Measurements from ENCODE around the gene ACAD10.

The ACAD10 gene

GRCh38 chr12:111776836-111777344 lies 91.0 kb downstream of the ACAD10 start:
- no peak for DNase-seq (ENCODE audit: low spot score)

GRCh38 chr12:111777345-111778045 lies 91.6 kb downstream of the ACAD10 start:
- no peak for DNase-seq (ENCODE audit: low spot score)

- no peak for DNase-seq (ENCODE audit: low spot score)
These were observed 94.3 kb downstream of the ACAD10 start for GRCh38 chr12:111780166-111780565.

- no peak for DNase-seq (ENCODE audit: low spot score)
These were observed 94.8 kb downstream of the ACAD10 start for GRCh38 chr12:111780615-111781014.

GRCh38 chr12:111781085-111781658 lies 95.3 kb downstream of the ACAD10 start:
- DNase-seq (ENCODE audit: low spot score), result no peak

GRCh38 chr12:111783046-111783445 lies 97.2 kb downstream of the ACAD10 start:
- DNase-seq (ENCODE audit: low spot score), result no peak

GRCh38 chr12:111784953-111785352 lies 99.1 kb downstream of the ACAD10 start:
- DNase-seq (ENCODE audit: low spot score), result no peak

GRCh38 chr12:111785651-111786050 lies 99.8 kb downstream of the ACAD10 start:
- no peak for DNase-seq (ENCODE audit: low spot score)

GRCh38 chr12:111788178-111788654 lies 102.4 kb downstream of the ACAD10 start:
- no peak for DNase-seq (ENCODE audit: low spot score)

GRCh38 chr12:111789779-111790178 lies 103.9 kb downstream of the ACAD10 start:
- no peak for DNase-seq (ENCODE audit: low spot score)

- DNase-seq (ENCODE audit: low spot score), result no peak
These were observed 105.7 kb downstream of the ACAD10 start for GRCh38 chr12:111791507-111791906.

GRCh38 chr12:111792155-111792855 lies 106.5 kb downstream of the ACAD10 start:
- no peak for DNase-seq (ENCODE audit: low spot score)

- no peak for DNase-seq (ENCODE audit: low spot score)
These were observed 107.0 kb downstream of the ACAD10 start for GRCh38 chr12:111792856-111793235.

GRCh38 chr12:111798182-111798581 lies 112.3 kb downstream of the ACAD10 start:
- DNase-seq (ENCODE audit: low spot score), result no peak

GRCh38 chr12:111799758-111800157 lies 113.9 kb downstream of the ACAD10 start:
- no peak for DNase-seq (ENCODE audit: low spot score)

- DNase-seq (ENCODE audit: low spot score), result no peak
These were observed 117.3 kb downstream of the ACAD10 start for GRCh38 chr12:111803038-111803626.

GRCh38 chr12:111803851-111804250 lies 118.0 kb downstream of the ACAD10 start:
- DNase-seq (ENCODE audit: low spot score), result no peak

GRCh38 chr12:111806304-111806703 lies 120.5 kb downstream of the ACAD10 start:
- no peak for DNase-seq (ENCODE audit: low spot score)

Measured in CD4-positive, alpha-beta T cell treated with Interleukin-2 at 100 ng/mL for 4 hours (primary cell).